ENCODE results near the gene MAP4K4. TPM values are rescaled to one million over a fixed set of nuclear protein-coding genes. Genes with fewer than 3 reads are reported as not detected.

The MAP4K4 gene
- polyA plus RNA-seq, 3 donors, result 5.3 to 66.9 (median 8.7) TPM

- peaks cover 67% of the 10 kb centered on the region for H3K4me1 Mint-ChIP-seq
- peaks cover 47 to 58% of the 10 kb centered on the region in 2 donors for H3K4me1 ChIP-seq (ENCODE audit: control insufficient read depth in 1 of 2, insufficient read depth in 2 of 2, low read length in 2 of 2)
- WGBS (ENCODE audit: insufficient coverage), result 100% methylated on average over 1 of the region's 5 CpGs
- H3K9me3 ChIP-seq (replicated peaks in 1 of 2; ENCODE audit: control insufficient read depth in 1 of 2, insufficient read depth in 1 of 2, low read length in 2 of 2), result no peaks in the 10 kb centered on the region
- no peak overlapping the region for H3K4me2 ChIP-seq (replicated peaks; ENCODE audit: extremely low read depth, low read length, poor library complexity, severe bottlenecking)
- H3K36me3 Mint-ChIP-seq, result peaks cover 3 to 7% of the 10 kb centered on the region in 2 donors
- no peaks in the 10 kb centered on the region for H3K9me3 Mint-ChIP-seq
- no peak overlapping the region for H3K27ac ChIP-seq (ENCODE audit: low read depth in 1 of 2, low read length in 2 of 2)
- intact Hi-C loops (cut with micrococcal nuclease), result no loop called here
- H3K79me2 ChIP-seq (ENCODE audit: insufficient read depth, low read length), result peaks cover 84% of the 10 kb centered on the region
- peak overlapping the region in 1 of 7 donors; percentile 13 for H3K27ac Mint-ChIP-seq
- no peak overlapping the region for H3K4me3 ChIP-seq (replicated peaks in 1 of 3; ENCODE audit: low read depth in 2 of 3, low read length in 3 of 3)
- no peak for TF ChIP-seq CTCF (IDR thresholded peaks at IDR 0.05)
- H3K9ac ChIP-seq (ENCODE audit: insufficient read depth, low read length, poor library complexity, severe bottlenecking), result no peak overlapping the region
- H4K20me1 ChIP-seq (ENCODE audit: insufficient read depth, low read length), result peaks cover 84% of the 10 kb centered on the region
- no peaks in the 10 kb centered on the region for H3K36me3 ChIP-seq (replicated peaks in 1 of 2; ENCODE audit: control insufficient read depth in 1 of 2, insufficient read depth in 2 of 2, low read length in 2 of 2)
- no peak overlapping the region for H3K4me3 Mint-ChIP-seq
- H2AFZ ChIP-seq (ENCODE audit: insufficient read depth, low read depth, low read length, poor library complexity, severe bottlenecking), result no peak overlapping the region
- DNase-seq, result no peak
- no peaks in the 10 kb centered on the region for H3K27me3 ChIP-seq (ENCODE audit: control insufficient read depth in 2 of 2, insufficient read depth in 2 of 2, low read length in 2 of 2)
- H3K27me3 Mint-ChIP-seq (ENCODE audit: low read depth in 3 of 3), result no peaks in the 10 kb centered on the region
Observed at GRCh38 chr2:101753720-101754490, 56.4 kb downstream of the MAP4K4 start.

- H3K36me3 Mint-ChIP-seq, result peaks cover 3 to 7% of the 10 kb centered on the region in 2 donors
- Histone ChIP-seq H3K79me2 (ENCODE audit: insufficient read depth, low read length) (peaks cover 89% of the 10 kb centered on the region), H3K4me1 (ENCODE audit: control insufficient read depth in 1 of 2, insufficient read depth in 2 of 2, low read length in 2 of 2) (peaks cover 47 to 59% of the 10 kb centered on the region in 2 donors), H2AFZ (ENCODE audit: insufficient read depth, low read depth, low read length, poor library complexity, severe bottlenecking) (no peak overlapping the region), H3K4me3 (replicated peaks in 1 of 3; ENCODE audit: low read depth in 2 of 3, low read length in 3 of 3) (no peak overlapping the region), H3K27ac (ENCODE audit: low read depth in 1 of 2, low read length in 2 of 2) (peak overlapping the region in 1 of 2 donors; percentile 1), H3K36me3 (replicated peaks in 1 of 2; ENCODE audit: control insufficient read depth in 1 of 2, insufficient read depth in 2 of 2, low read length in 2 of 2) (no peaks in the 10 kb centered on the region), H3K9ac (ENCODE audit: insufficient read depth, low read length, poor library complexity, severe bottlenecking) (no peak overlapping the region), H3K27me3 (ENCODE audit: control insufficient read depth in 2 of 2, insufficient read depth in 2 of 2, low read length in 2 of 2) (no peaks in the 10 kb centered on the region), H3K4me2 (replicated peaks; ENCODE audit: extremely low read depth, low read length, poor library complexity, severe bottlenecking) (no peak overlapping the region), H3K9me3 (replicated peaks in 1 of 2; ENCODE audit: control insufficient read depth in 1 of 2, insufficient read depth in 1 of 2, low read length in 2 of 2) (no peaks in the 10 kb centered on the region), H4K20me1 (ENCODE audit: insufficient read depth, low read length) (peaks cover 88% of the 10 kb centered on the region)
- peaks cover 70% of the 10 kb centered on the region for H3K4me1 Mint-ChIP-seq
- intact Hi-C loops (cut with micrococcal nuclease), result no loop called here
- 100% methylated on average over 2 of the region's 2 CpGs for WGBS (ENCODE audit: insufficient coverage)
- no peak for TF ChIP-seq CTCF (IDR thresholded peaks at IDR 0.05)
- H3K9me3 Mint-ChIP-seq, result no peaks in the 10 kb centered on the region
- peak; percentile 25 to 59 (median 30) for DNase-seq
- no peaks in the 10 kb centered on the region for H3K27me3 Mint-ChIP-seq (ENCODE audit: low read depth in 3 of 3)
- H3K27ac Mint-ChIP-seq, result peak overlapping the region in 1 of 7 donors; percentile 85
- H3K4me3 Mint-ChIP-seq, result no peak overlapping the region
Observed at GRCh38 chr2:101754618-101755017, 57.1 kb downstream of the MAP4K4 start.
